GM23248 (cell line): ENCODE data around the gene LTB4R.
"Not testable (repeated sequence)": the region's sequence is repeated elsewhere in the genome, so short reads cannot be mapped to it uniquely, and the experiment has no call there.

Experiments used
- EZH2 ChIP-seq: fragments of 200-600 bp; sonication (generic); IDR thresholded peaks from 2 replicates; pipeline ENCODE4 v1.6.1; 2018; ENCODE audit warnings: antibody characterized with exemption, mild to moderate bottlenecking; ENCODE audit not compliant: insufficient read depth, poor library complexity, severe bottlenecking
- EZH2phosphoT487 ChIP-seq: fragments of 200-600 bp; sonication (generic); IDR thresholded peaks from 2 replicates; pipeline ENCODE4 v1.6.1; 2018; ENCODE audit warnings: antibody characterized with exemption, moderate library complexity, mild to moderate bottlenecking, low read depth; ENCODE audit not compliant: insufficient read depth

DNA sequence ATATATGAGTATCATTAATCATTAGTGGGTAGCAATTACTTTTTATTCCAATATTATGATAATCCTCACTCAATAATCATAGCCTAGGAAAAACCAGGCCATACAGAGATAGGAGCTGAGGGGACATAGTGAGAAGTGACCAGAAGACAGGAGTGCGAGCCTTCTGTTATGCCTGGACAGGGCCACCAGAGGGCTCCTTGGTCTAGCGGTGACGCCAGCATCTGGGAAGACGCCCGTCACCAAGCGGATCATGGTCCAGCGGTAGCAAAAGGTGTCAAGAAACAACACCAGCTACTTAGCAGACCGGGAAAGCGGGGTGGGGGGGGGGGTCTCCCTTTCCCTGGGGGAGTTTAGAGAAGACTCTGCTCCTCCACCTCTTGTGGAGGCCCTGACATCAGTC is 16.6 kb downstream of the LTB4R start:
- TF ChIP-seq EZH2phosphoT487, EZH2: not testable (repeated sequence)
